CD4-positive, CD25-positive, alpha-beta regulatory T cell (primary cell): Measurements from ENCODE around the gene HOXC9. TPM values are rescaled to one million over a fixed set of nuclear protein-coding genes. Genes with fewer than 3 reads are reported as not detected.

Experiments used
- ATAC-seq, 2 donors: fragments of 150-1000 bp; cut with Tn5 transposase; one replicate each; pipeline ENCODE4 v1.10.0; 2021; ENCODE audit warnings: low read depth in 2 of 2, moderate number of reproducible peaks in 2 of 2, moderate library complexity in 1 of 2
- DNase-seq, 3 donors: peaks; one replicate each; pipeline versions ENCODE4 v3.0.0 to v3.0.0-alpha.2; 2012 to 2022; ENCODE audit warnings: mixed read lengths in 1 of 3
- H3K27ac ChIP-seq: one replicate; pipeline ENCODE4 v1.7.0; 2013; ENCODE audit warnings: mild to moderate bottlenecking, low read length; ENCODE audit not compliant: insufficient read depth, poor library complexity, severe bottlenecking
- H3K27me3 ChIP-seq: one replicate; pipeline ENCODE4 v1.7.0; 2013; ENCODE audit warnings: low read length; ENCODE audit not compliant: control insufficient read depth, insufficient read depth
- H3K36me3 ChIP-seq: one replicate; pipeline ENCODE4 v1.7.0; 2013; ENCODE audit warnings: mild to moderate bottlenecking, low read length, moderate library complexity; ENCODE audit not compliant: control insufficient read depth, insufficient read depth
- H3K4me1 ChIP-seq: 2 replicates; pipeline ENCODE4 v1.7.0; 2013; ENCODE audit warnings: mild to moderate bottlenecking, low read length; ENCODE audit not compliant: insufficient read depth, control insufficient read depth, poor library complexity, severe bottlenecking
- H3K4me3 ChIP-seq: one replicate; pipeline ENCODE4 v1.7.0; 2013; ENCODE audit warnings: low read depth, mild to moderate bottlenecking, low read length, moderate library complexity
- H3K9me3 ChIP-seq, 2 experiments: 1 replicate in 1 of 2; 2 replicates in 1 of 2; pipeline ENCODE4 v1.7.0; 2013; ENCODE audit warnings: low read length in 2 of 2, mild to moderate bottlenecking in 1 of 2, moderate library complexity in 1 of 2; ENCODE audit not compliant: control insufficient read depth in 2 of 2
- H3K27ac Mint-ChIP-seq, 3 donors: one replicate each; pipeline ENCODE4 v1.8.0; 2020 to 2022; ENCODE audit warnings: mild to moderate bottlenecking in 3 of 3, mixed read lengths in 3 of 3, moderate library complexity in 2 of 3
- H3K27me3 Mint-ChIP-seq: one replicate; pipeline ENCODE4 v1.8.0; 2022; ENCODE audit warnings: mild to moderate bottlenecking, mixed read lengths
- H3K36me3 Mint-ChIP-seq: one replicate; pipeline ENCODE4 v1.8.0; 2020; ENCODE audit warnings: mixed read lengths
- H3K4me1 Mint-ChIP-seq, 4 donors: one replicate each; pipeline ENCODE4 v1.8.0; 2020 to 2022; ENCODE audit warnings: mixed read lengths in 4 of 4, mild to moderate bottlenecking in 1 of 4
- H3K4me3 Mint-ChIP-seq, 4 donors: one replicate each; pipeline ENCODE4 v1.8.0; 2020 to 2022; ENCODE audit warnings: mild to moderate bottlenecking in 4 of 4, mixed read lengths in 4 of 4, moderate library complexity in 3 of 4
- H3K9me3 Mint-ChIP-seq, 7 donors: one replicate each; pipeline ENCODE4 v1.8.0; 2020 to 2022; ENCODE audit warnings: mixed read lengths in 7 of 7, mild to moderate bottlenecking in 3 of 7, moderate library complexity in 2 of 7
- polyA plus RNA-seq, 4 donors: library from polyadenylated mRNA; unstranded; fragments of 300-500 nt; fragmentation: Illumina TruSeq; gene quantifications; one replicate each; pipeline ENCODE4 v1.2.3, GENCODE V29; 2021
- total RNA-seq: library from RNA; stranded (reverse); gene quantifications from one replicate; pipeline ENCODE4 v1.2.3, GENCODE V29; 2022

The HOXC9 gene
- total and polyA plus RNA-seq, 5 donors from 2014 or later: not detected

DNA sequence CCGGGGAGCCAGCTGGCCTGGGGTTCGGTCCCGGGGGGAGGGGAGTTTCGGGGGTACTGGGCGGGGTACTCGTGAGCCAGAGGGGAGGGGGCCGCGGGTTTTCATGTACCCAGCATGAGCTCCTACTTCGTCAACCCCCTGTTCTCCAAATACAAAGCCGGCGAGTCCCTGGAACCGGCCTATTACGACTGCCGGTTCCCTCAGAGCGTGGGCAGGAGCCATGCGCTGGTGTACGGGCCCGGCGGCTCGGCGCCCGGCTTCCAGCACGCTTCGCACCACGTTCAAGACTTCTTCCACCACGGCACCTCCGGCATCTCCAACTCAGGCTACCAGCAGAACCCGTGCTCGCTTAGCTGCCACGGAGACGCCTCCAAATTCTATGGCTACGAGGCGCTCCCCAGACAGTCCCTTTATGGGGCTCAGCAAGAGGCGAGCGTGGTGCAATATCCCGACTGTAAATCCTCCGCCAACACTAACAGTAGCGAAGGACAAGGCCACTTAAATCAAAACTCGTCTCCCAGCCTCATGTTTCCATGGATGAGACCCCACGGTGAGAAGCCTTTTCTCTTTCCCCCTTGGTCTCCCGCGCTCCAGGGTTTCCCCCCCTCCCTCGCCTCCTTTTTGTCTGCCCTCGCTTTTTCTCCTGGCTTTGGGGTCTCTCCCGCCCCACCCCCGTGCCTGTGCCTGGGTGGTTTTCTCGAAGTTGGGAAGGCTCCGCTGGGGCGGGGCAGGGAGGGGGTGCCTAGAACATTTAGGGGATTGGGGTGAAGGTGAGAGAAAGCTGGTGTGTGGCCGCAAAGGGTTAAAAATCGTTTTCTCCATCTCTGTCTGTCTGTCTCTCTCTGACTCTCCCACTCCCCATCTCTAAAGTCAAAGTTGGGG, 9.5 kb downstream of the HOXC9 start:
- H3K36me3 ChIP-seq: no peaks in the 10 kb centered on the region
- no peak overlapping the region for H3K4me3 ChIP-seq
- Mint-ChIP-seq H3K4me3 (peak overlapping the region in 3 of 4 donors; percentile 48 to 77 (median 57)), H3K27me3 (peaks cover 94% of the 10 kb centered on the region), H3K4me1 (peaks cover 6 to 48% (median 15%) of the 10 kb centered on the region in 4 donors), H3K27ac (no peak overlapping the region), H3K9me3 (peaks cover 0 to 13% (median 0%) of the 10 kb centered on the region in 7 donors), H3K36me3 (no peaks in the 10 kb centered on the region)
- no peaks in the 10 kb centered on the region for H3K9me3 ChIP-seq
- peaks cover 65% of the 10 kb centered on the region for H3K27me3 ChIP-seq
- ATAC-seq (no peak), DNase-seq (no peak)
- peaks cover 36% of the 10 kb centered on the region for H3K4me1 ChIP-seq
- H3K27ac ChIP-seq: no peak overlapping the region

DNA sequence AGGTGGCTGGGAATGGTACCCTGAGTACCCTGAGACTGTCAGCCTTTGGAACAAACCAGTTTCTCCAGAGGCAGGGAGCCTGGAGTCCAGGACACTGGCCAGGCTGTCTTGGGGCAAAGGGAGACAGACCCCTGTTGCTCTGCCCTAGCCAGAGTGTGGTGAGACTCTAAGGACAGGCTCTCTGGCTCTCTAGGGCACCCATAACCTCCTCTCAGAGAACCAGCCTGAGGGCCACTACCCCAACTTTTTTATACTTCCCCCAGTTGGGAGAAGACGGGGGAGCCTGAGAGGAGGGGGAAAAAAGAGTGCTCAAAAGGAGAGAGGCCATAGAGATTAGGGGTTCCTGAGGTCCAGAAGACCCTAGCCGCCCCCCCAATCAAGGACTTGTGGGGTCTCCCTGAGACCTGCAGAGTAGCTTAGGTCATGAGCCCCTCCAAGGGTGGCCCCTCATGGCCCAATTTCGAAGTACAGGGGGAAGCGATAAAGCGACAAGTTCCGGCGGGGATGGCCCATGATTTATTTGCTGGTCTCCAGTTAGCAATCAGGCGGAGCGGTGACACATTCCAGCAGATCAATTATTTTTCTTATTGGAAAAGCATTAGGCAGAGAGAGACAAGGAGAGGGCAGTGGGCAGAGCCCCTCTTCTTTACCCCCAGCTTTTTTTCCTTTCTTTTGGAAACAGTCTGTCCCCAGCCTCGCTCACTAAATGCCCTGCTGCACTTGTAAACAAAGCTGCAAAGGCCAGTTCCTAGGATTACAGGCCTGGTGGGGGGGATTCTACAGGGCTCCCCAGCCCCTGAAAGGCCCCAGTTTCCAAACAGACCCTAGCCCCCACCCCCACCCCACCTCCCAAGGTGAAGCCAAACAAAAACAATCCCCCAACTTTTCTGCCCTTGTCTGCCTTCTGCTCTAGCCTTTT, 10.4 kb downstream of the HOXC9 start:
- Mint-ChIP-seq H3K4me1 (peaks cover 6 to 56% (median 19%) of the 10 kb centered on the region in 4 donors), H3K27ac (no peak overlapping the region), H3K27me3 (peaks cover 94% of the 10 kb centered on the region), H3K4me3 (peak overlapping the region in 1 of 4 donors; percentile 49), H3K9me3 (peaks cover 0 to 13% (median 0%) of the 10 kb centered on the region in 7 donors), H3K36me3 (no peaks in the 10 kb centered on the region)
- H3K36me3 ChIP-seq: no peaks in the 10 kb centered on the region
- ATAC-seq: no peak
- no peaks in the 10 kb centered on the region for H3K9me3 ChIP-seq
- DNase-seq: no peak
- H3K27ac ChIP-seq: no peak overlapping the region
- no peak overlapping the region for H3K4me3 ChIP-seq
- H3K4me1 ChIP-seq: peaks cover 40% of the 10 kb centered on the region
- H3K27me3 ChIP-seq: peaks cover 61% of the 10 kb centered on the region

GRCh38 chr12:54010972-54011664, 11.2 kb downstream of the HOXC9 start:
- Mint-ChIP-seq H3K27ac (no peak overlapping the region), H3K36me3 (no peaks in the 10 kb centered on the region), H3K27me3 (peaks cover 94% of the 10 kb centered on the region), H3K4me3 (peak overlapping the region in 1 of 4 donors; percentile 6), H3K9me3 (peaks cover 0 to 13% (median 0%) of the 10 kb centered on the region in 7 donors), H3K4me1 (peaks cover 4 to 50% (median 16%) of the 10 kb centered on the region in 4 donors)
- Histone ChIP-seq H3K27ac (no peak overlapping the region), H3K27me3 (peaks cover 68% of the 10 kb centered on the region), H3K36me3 (no peaks in the 10 kb centered on the region), H3K4me3 (no peak overlapping the region), H3K4me1 (peaks cover 35% of the 10 kb centered on the region), H3K9me3 (no peaks in the 10 kb centered on the region)
- no peak for DNase-seq
- ATAC-seq: no peak

DNA sequence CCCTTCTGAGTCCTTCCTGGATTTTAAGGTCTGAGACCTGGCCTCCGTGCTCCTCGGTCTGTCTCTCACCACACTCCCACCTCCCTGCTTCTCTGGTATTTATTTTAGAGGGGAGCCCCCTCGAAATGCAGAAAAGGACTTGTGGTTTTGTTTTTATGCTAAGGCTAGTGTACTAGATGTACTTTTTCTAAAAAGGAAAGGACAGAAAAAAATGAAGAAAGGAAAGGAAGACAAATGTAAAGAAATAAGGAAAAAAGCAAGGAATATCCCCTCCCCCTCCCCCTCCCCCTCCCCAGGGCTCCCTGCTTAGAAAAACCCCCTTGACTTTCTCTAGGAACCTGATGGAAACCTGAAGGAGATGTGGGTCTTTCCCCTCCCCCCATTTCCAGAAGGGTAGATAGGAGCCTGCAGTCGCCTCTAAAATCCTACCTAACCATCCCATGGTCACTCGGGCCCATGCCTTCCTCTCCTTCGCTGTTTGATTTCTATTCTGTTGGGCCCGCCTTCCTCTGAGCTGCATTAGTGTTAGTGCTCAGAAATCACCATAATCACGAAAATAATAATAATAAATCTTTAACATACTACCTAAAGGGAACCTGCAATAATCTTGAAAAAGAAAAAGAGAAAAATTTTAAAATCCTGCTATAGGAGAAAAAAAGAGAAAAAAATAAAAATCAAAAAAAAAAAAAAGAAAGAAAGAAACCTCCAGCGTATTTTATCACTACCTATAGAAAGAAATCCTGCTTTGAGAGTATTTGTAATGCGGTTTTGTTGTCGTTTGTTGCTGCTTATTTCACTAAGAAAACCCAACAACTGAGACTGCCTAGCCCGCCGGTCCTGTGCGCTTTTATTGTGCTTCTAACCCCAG, 11.9 kb downstream of the HOXC9 start:
- Histone ChIP-seq H3K9me3 (no peaks in the 10 kb centered on the region), H3K4me3 (no peak overlapping the region), H3K36me3 (no peaks in the 10 kb centered on the region), H3K27ac (no peak overlapping the region), H3K27me3 (peaks cover 66% of the 10 kb centered on the region), H3K4me1 (peaks cover 30% of the 10 kb centered on the region)
- H3K4me1 Mint-ChIP-seq: peaks cover 0 to 42% (median 14%) of the 10 kb centered on the region in 4 donors
- no peaks in the 10 kb centered on the region for H3K36me3 Mint-ChIP-seq
- ATAC-seq (no peak), DNase-seq (no peak)
- H3K4me3 Mint-ChIP-seq: no peak overlapping the region
- no peak overlapping the region for H3K27ac Mint-ChIP-seq
- H3K27me3 Mint-ChIP-seq: peaks cover 94% of the 10 kb centered on the region
- H3K9me3 Mint-ChIP-seq: peaks cover 0 to 13% (median 0%) of the 10 kb centered on the region in 7 donors

- no peaks in the 10 kb centered on the region for H3K36me3 ChIP-seq
- DNase-seq: no peak
Observed at GRCh38 chr12:54012631-54013409, 12.9 kb downstream of the HOXC9 start.

GRCh38 chr12:54014377-54015017, 14.5 kb downstream of the HOXC9 start:
- H3K36me3 ChIP-seq: no peaks in the 10 kb centered on the region
- Mint-ChIP-seq H3K27me3 (peaks cover 93% of the 10 kb centered on the region), H3K4me1 (peaks cover 0 to 44% (median 19%) of the 10 kb centered on the region in 4 donors), H3K27ac (no peak overlapping the region), H3K9me3 (peaks cover 0 to 13% (median 0%) of the 10 kb centered on the region in 7 donors), H3K4me3 (no peak overlapping the region), H3K36me3 (no peaks in the 10 kb centered on the region)
- H3K9me3 ChIP-seq: no peaks in the 10 kb centered on the region
- H3K4me3 ChIP-seq: no peak overlapping the region
- peaks cover 52% of the 10 kb centered on the region for H3K27me3 ChIP-seq
- peaks cover 38% of the 10 kb centered on the region for H3K4me1 ChIP-seq
- ATAC-seq (no peak), DNase-seq (no peak)
- H3K27ac ChIP-seq: no peak overlapping the region

More at GRCh38 chr12:54012631-54013409, 12.9 kb downstream of the HOXC9 start:
- H3K4me3 Mint-ChIP-seq: peak overlapping the region in 1 of 4 donors; percentile 4
- no peak overlapping the region for H3K27ac Mint-ChIP-seq
- Histone ChIP-seq H3K4me3 (no peak overlapping the region), H3K27ac (no peak overlapping the region), H3K9me3 (no peaks in the 10 kb centered on the region), H3K27me3 (peaks cover 59% of the 10 kb centered on the region), H3K4me1 (peaks cover 38% of the 10 kb centered on the region)
- peaks cover 94% of the 10 kb centered on the region for H3K27me3 Mint-ChIP-seq
- ATAC-seq: no peak
- H3K9me3 Mint-ChIP-seq: peaks cover 0 to 17% (median 0%) of the 10 kb centered on the region in 7 donors
- no peaks in the 10 kb centered on the region for H3K36me3 Mint-ChIP-seq
- H3K4me1 Mint-ChIP-seq: peaks cover 0 to 47% (median 19%) of the 10 kb centered on the region in 4 donors
